ENCODE data around the gene PSTPIP1.
A peak's percentile ranks its signal among the peaks of the same experiment; 100 is the strongest.
"Not testable (repeated sequence)": the region's sequence is repeated elsewhere in the genome, so short reads cannot be mapped to it uniquely, and the experiment has no call there.

Gene PSTPIP1

GRCh38 chr15:76994971-76995945 lies at the start of gene PSTPIP1:
Gene PSTPIP1, plus strand, starts transcription at chr15:76995126. Its CDS starts 448 bp downstream, at chr15:76995574.
- DNase-seq: peak; percentile 90

- no peak for DNase-seq
These were observed 49.3 kb upstream of the PSTPIP1 start for GRCh38 chr15:76945494-76946093.

- DNase-seq: no peak
These were observed 47.5 kb upstream of the PSTPIP1 start for GRCh38 chr15:76947454-76947853.

GRCh38 chr15:76951220-76951619 lies 43.7 kb upstream of the PSTPIP1 start:
- DNase-seq: no peak

GRCh38 chr15:76953913-76954312 lies 41.0 kb upstream of the PSTPIP1 start:
- no peak for DNase-seq

- DNase-seq: no peak
These were observed 40.2 kb upstream of the PSTPIP1 start for GRCh38 chr15:76954744-76955143.

- DNase-seq: no peak
These were observed 33.5 kb upstream of the PSTPIP1 start for GRCh38 chr15:76961268-76962011.

GRCh38 chr15:76962337-76963013 lies 32.5 kb upstream of the PSTPIP1 start:
- DNase-seq: no peak

- DNase-seq: no peak
These were observed 31.3 kb upstream of the PSTPIP1 start for GRCh38 chr15:76963596-76963995.

GRCh38 chr15:76964157-76964556 lies 30.8 kb upstream of the PSTPIP1 start:
- no peak for DNase-seq

- DNase-seq: not testable (repeated sequence)
These were observed 28.9 kb upstream of the PSTPIP1 start for GRCh38 chr15:76966051-76966450.

GRCh38 chr15:76967067-76967466 lies 27.9 kb upstream of the PSTPIP1 start:
- no peak for DNase-seq

GRCh38 chr15:76968306-76968705 lies 26.6 kb upstream of the PSTPIP1 start:
- DNase-seq: no peak

GRCh38 chr15:76972389-76973361 lies 22.3 kb upstream of the PSTPIP1 start:
- DNase-seq: no peak

- peak; percentile 80 for DNase-seq
These were observed 21.6 kb upstream of the PSTPIP1 start for GRCh38 chr15:76973362-76973743.

- DNase-seq: no peak
These were observed 21.0 kb upstream of the PSTPIP1 start for GRCh38 chr15:76973906-76974305.

GRCh38 chr15:76974456-76975036 lies 20.4 kb upstream of the PSTPIP1 start:
- no peak for DNase-seq

GRCh38 chr15:76976141-76976540 lies 18.8 kb upstream of the PSTPIP1 start:
- no peak for DNase-seq

- DNase-seq: peak; percentile 77
These were observed 18.2 kb upstream of the PSTPIP1 start for GRCh38 chr15:76976572-76977270.

- DNase-seq: no peak
These were observed 16.2 kb upstream of the PSTPIP1 start for GRCh38 chr15:76978522-76979330.

All from activated CD4-positive, alpha-beta T cell treated with anti-CD3 and anti-CD28 coated beads, Interleukin-10, Interleukin-2, amounts not matched to agents 100 ng/mL and 50 ng/mL, durations not matched to agents 16 hours and 8 hours (primary cell).